Ovary (tissue), 3 donors: ENCODE results near the gene MYL11.
"Not testable (repeated sequence)": the region's sequence is repeated elsewhere in the genome, so short reads cannot be mapped to it uniquely, and the experiment has no call there.

Experiments used
- EP300 ChIP-seq: sonication (generic); formaldehyde crosslinking; IDR thresholded peaks from one replicate; pipeline ENCODE4 v1.6.1; 2017; ENCODE audit warnings: antibody characterized with exemption
- TF ChIP-seq, protein P1 (sequence below), 3 donors: fragments of 450-650 bp in 2 of 3; fragments of 200-600 bp in 1 of 3; IDR thresholded peaks; one replicate each; pipeline versions ENCODE4 v1.5.1 to v1.8.0; 2016 to 2022; ENCODE audit warnings: antibody characterized with exemption in 3 of 3, mild to moderate bottlenecking in 1 of 3
- donor health status: DM: no; HTN: no; CAD: no.

GRCh38 chr16:30335028-30335597 lies 39.5 kb upstream of the MYL11 start:
- not testable (repeated sequence) for TF ChIP-seq EP300
- TF ChIP-seq, protein P1, sequence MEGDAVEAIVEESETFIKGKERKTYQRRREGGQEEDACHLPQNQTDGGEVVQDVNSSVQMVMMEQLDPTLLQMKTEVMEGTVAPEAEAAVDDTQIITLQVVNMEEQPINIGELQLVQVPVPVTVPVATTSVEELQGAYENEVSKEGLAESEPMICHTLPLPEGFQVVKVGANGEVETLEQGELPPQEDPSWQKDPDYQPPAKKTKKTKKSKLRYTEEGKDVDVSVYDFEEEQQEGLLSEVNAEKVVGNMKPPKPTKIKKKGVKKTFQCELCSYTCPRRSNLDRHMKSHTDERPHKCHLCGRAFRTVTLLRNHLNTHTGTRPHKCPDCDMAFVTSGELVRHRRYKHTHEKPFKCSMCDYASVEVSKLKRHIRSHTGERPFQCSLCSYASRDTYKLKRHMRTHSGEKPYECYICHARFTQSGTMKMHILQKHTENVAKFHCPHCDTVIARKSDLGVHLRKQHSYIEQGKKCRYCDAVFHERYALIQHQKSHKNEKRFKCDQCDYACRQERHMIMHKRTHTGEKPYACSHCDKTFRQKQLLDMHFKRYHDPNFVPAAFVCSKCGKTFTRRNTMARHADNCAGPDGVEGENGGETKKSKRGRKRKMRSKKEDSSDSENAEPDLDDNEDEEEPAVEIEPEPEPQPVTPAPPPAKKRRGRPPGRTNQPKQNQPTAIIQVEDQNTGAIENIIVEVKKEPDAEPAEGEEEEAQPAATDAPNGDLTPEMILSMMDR (IDR thresholded peaks at IDR 0.05), result peak in 1 of 3 donors; percentile 27
